ENCODE measurements around the gene ZBTB17. TPM values are rescaled to one million over a fixed set of nuclear protein-coding genes. Genes with fewer than 3 reads are reported as not detected.

The ZBTB17 gene
- total RNA-seq, 4 donors from 2014 or later, result 52.1 to 138 (median 56.6) TPM

DNA sequence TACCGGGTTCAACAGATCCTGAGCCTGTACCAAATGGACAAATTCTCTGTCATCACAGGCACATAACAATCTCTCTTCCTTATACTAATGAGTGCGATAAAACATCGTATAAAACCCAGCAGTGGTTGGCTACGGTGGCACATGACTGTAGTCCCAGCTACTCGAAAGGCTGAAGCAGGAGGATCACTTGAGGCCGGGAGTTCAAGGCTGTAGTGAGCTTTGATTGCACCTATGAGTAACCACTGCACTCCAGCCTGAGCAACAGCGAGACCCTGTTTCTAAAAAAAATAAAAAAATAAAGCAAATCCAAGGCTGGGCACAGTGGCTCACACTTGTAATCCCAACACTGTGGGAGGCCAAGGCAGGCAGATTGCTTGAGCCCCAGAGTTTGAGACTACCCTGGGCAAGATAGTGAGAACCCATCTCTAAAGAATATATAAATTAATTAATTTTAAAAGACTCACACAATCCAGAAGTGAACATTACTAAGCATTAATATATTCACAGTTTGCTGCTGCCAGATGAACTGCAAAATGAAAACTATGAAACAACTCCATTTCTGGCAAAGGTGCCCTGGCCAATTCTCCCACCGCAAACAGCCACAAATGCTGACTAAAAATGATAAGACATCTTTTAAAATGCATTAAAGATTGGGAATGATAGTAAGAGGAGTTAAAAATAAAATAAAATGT, 13.1 kb downstream of the ZBTB17 start:
- Histone ChIP-seq H3K9me3 (no peaks in the 10 kb centered on the region), H3K4me3 (no peak overlapping the region), H3K27ac (peak overlapping the region in 1 of 4 donors; percentile 73), H3K27me3 (no peaks in the 10 kb centered on the region), H3K36me3 (peaks cover 0 to 6% (median 0%) of the 10 kb centered on the region in 3 donors), H3K4me1 (peaks cover 0 to 30% (median 12%) of the 10 kb centered on the region in 4 donors)
- peak in 1 of 3 donors; percentile 33 for DNase-seq
- TF ChIP-seq CTCF (IDR thresholded peaks at IDR 0.05) (no peak), POLR2A (IDR thresholded peaks at IDR 0.05) (no peak)

- Histone ChIP-seq H3K36me3 (peaks cover 0 to 6% (median 0%) of the 10 kb centered on the region in 3 donors), H3K27me3 (no peaks in the 10 kb centered on the region), H3K9me3 (no peaks in the 10 kb centered on the region), H3K4me1 (peaks cover 0 to 30% (median 12%) of the 10 kb centered on the region in 4 donors), H3K4me3 (no peak overlapping the region), H3K27ac (peak overlapping the region in 1 of 4 donors; percentile 17)
- TF ChIP-seq CTCF (IDR thresholded peaks at IDR 0.05), result no peak
- no peak for TF ChIP-seq POLR2A (IDR thresholded peaks at IDR 0.05)
- no peak for DNase-seq
Observed at GRCh38 chr1:15962176-15962575, 13.7 kb downstream of the ZBTB17 start.

- peaks cover 0 to 25% (median 11%) of the 10 kb centered on the region in 4 donors for H3K4me1 ChIP-seq
- H3K27me3 ChIP-seq, result no peaks in the 10 kb centered on the region
- no peaks in the 10 kb centered on the region for H3K9me3 ChIP-seq
- H3K27ac ChIP-seq, result no peak overlapping the region
- TF ChIP-seq CTCF (IDR thresholded peaks at IDR 0.05), result no peak
- TF ChIP-seq POLR2A (IDR thresholded peaks at IDR 0.05), result no peak
- no peak overlapping the region for H3K4me3 ChIP-seq
- DNase-seq, result no peak
- peaks cover 0 to 6% (median 0%) of the 10 kb centered on the region in 3 donors for H3K36me3 ChIP-seq
Observed at GRCh38 chr1:15961492-15961891, 14.4 kb downstream of the ZBTB17 start.

GRCh38 chr1:15960808-15961207, 15.1 kb downstream of the ZBTB17 start:
- no peaks in the 10 kb centered on the region for H3K27me3 ChIP-seq
- peaks cover 0 to 18% (median 8%) of the 10 kb centered on the region in 4 donors for H3K4me1 ChIP-seq
- no peak overlapping the region for H3K27ac ChIP-seq
- no peak overlapping the region for H3K4me3 ChIP-seq
- peaks cover 0 to 6% (median 0%) of the 10 kb centered on the region in 3 donors for H3K36me3 ChIP-seq
- no peak for TF ChIP-seq POLR2A (IDR thresholded peaks at IDR 0.05)
- peak in 1 of 3 donors; percentile 8 for DNase-seq
- H3K9me3 ChIP-seq, result no peaks in the 10 kb centered on the region

- Histone ChIP-seq H3K27me3 (no peaks in the 10 kb centered on the region), H3K9me3 (no peaks in the 10 kb centered on the region), H3K27ac (no peak overlapping the region), H3K4me1 (peaks cover 0 to 13% (median 5%) of the 10 kb centered on the region in 4 donors), H3K36me3 (peaks cover 0 to 6% (median 0%) of the 10 kb centered on the region in 3 donors), H3K4me3 (no peak overlapping the region)
- TF ChIP-seq CTCF (IDR thresholded peaks at IDR 0.05) (no peak), POLR2A (IDR thresholded peaks at IDR 0.05) (no peak)
- DNase-seq, result peak in 1 of 3 donors; percentile 47
Observed at GRCh38 chr1:15959827-15960446, 16.0 kb downstream of the ZBTB17 start.

GRCh38 chr1:15959424-15959823, 16.5 kb downstream of the ZBTB17 start:
- H3K4me3 ChIP-seq, result no peak overlapping the region
- H3K36me3 ChIP-seq, result peaks cover 0 to 6% (median 0%) of the 10 kb centered on the region in 3 donors
- H3K9me3 ChIP-seq, result no peaks in the 10 kb centered on the region
- no peak for TF ChIP-seq CTCF (IDR thresholded peaks at IDR 0.05)
- no peak for TF ChIP-seq POLR2A (IDR thresholded peaks at IDR 0.05)
- H3K27me3 ChIP-seq, result no peaks in the 10 kb centered on the region
- no peak for DNase-seq
- peaks cover 0 to 11% (median 5%) of the 10 kb centered on the region in 4 donors for H3K4me1 ChIP-seq
- no peak overlapping the region for H3K27ac ChIP-seq

Measured in Peyer's patch (tissue), 4 donors.